Measurements from ENCODE around the gene VRK3.

DNA sequence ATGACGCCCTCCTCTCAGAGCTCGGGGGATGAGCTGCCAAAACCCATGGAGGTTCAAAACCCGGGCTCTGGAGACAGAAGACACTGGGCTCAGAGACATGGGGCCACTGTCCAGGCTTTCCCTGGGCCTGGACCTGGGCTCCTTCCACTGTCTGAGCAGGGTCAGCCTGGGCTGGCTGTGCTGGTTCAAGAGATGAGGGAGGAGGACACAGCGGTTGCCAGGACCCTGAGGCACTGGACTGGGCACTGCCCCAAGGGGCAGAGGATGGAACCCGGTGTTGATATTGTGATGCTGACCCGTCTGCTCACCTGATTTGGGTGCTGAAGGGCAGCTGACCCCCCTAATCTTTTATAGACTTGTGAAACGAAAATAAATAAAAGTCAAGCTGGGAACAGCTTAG lies 50.1 kb downstream of the VRK3 start:
- TF ChIP-seq, protein P1, sequence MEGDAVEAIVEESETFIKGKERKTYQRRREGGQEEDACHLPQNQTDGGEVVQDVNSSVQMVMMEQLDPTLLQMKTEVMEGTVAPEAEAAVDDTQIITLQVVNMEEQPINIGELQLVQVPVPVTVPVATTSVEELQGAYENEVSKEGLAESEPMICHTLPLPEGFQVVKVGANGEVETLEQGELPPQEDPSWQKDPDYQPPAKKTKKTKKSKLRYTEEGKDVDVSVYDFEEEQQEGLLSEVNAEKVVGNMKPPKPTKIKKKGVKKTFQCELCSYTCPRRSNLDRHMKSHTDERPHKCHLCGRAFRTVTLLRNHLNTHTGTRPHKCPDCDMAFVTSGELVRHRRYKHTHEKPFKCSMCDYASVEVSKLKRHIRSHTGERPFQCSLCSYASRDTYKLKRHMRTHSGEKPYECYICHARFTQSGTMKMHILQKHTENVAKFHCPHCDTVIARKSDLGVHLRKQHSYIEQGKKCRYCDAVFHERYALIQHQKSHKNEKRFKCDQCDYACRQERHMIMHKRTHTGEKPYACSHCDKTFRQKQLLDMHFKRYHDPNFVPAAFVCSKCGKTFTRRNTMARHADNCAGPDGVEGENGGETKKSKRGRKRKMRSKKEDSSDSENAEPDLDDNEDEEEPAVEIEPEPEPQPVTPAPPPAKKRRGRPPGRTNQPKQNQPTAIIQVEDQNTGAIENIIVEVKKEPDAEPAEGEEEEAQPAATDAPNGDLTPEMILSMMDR (IDR thresholded peaks at IDR 0.05), result no peak
- TF ChIP-seq POLR2A (IDR thresholded peaks at IDR 0.05), result no peak

Measured in ovary (tissue), 3 donors.